NCI-H1436 treated with DMSO at 0.1 percent for 48 hours (cell line): Measurements from ENCODE around the gene PKN2.
"Not testable (repeated sequence)": the region's sequence is repeated elsewhere in the genome, so short reads cannot be mapped to it uniquely, and the experiment has no call there.

Experiments
- DNase-seq: peaks from one replicate; lab custom pipeline; 2025; lab: John Stamatoyannopoulos, UW

PKN2 gene

DNA sequence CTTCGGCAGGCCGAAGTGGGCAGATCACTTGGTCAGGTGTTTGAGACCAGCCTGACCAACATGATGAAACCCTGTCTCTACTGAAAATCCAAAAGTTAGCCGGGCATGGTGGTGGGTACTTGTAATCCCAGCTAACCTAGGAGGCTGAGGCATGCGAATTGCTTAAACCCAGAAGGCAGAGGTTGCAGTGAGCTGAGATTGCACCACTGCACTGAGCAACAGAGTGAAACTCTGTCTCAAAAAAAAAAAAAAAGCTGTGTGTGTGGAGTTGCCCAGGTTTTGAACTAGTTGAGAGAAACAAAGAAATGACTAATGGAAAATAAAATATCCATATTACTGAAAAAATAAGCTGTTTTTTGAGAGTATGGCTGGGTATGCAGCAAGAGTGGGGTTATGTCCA is 107.1 kb downstream of the PKN2 start:
- no peak for DNase-seq

- DNase-seq, result no peak
These were observed 115.4 kb downstream of the PKN2 start for GRCh38 chr1:88799491-88799890.

DNA sequence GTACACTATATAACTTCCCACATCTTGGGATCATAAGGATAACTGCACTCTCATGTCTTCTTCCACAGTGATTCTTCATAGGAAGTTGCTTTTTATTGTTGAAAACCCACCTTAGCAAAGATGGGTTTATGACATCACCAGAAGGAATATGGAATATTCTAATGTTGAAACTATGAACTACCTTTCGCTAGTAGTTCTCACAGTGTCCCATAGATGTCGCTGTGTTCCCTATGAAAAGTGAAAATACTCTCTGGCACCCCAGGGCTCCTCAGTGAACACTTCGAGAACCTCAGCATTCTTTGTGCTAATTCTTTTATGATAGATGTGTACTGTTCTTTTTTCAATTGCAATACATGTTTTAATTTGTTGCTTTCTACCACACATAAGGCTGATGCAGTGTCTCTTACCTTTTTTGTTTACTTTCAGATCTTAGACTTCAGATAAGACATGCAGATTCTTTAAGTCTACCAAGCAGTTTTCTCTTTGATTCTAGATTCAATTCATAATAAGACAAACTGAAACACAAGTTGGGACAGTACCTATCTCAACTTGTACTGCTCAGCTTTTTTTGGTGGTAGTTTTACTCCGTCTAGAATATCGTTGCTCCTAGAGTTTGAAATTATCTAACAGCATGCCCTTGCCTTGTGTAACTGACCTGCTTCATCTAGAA is 116.4 kb downstream of the PKN2 start:
- DNase-seq, result no peak

- DNase-seq, result no peak
These were observed 117.6 kb downstream of the PKN2 start for GRCh38 chr1:88801575-88802208.

DNA sequence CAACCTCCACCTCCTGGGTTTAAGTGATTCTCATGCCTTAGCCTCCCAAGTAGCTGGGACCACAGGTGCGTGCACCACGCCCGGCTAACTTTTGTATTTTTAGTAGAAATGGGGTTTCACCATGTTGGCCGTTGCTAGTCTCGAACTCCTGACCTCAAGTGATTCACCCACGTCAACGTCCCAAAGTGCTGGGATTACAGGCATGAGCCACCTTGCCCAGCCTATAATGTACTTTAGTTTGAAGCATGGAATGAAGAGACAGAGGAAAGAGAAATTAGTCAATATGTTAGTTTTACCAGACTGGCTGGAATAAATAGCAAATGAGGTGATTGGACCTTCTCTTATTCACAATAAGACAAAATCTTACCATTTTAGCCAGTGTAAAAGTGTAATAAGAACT is 118.3 kb downstream of the PKN2 start:
- no peak for DNase-seq

DNA sequence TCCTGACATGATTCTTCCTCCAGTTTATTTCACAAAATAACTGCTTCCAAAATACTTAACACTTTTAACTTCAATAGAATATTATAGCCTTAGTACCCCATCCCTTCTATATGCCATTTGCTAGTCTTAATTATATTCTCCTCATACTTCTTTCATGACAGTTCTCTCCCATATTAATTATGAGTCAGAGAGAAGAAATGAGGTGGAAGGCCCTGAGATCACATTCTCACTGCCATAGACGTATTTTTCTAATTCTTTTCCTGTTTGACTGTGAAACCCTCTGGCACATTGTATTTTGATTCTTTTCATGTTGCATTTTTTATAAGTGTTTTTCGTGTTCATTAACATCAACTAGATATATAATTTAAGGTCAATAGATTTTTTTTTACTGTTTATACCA is 118.9 kb downstream of the PKN2 start:
- no peak for DNase-seq

DNA sequence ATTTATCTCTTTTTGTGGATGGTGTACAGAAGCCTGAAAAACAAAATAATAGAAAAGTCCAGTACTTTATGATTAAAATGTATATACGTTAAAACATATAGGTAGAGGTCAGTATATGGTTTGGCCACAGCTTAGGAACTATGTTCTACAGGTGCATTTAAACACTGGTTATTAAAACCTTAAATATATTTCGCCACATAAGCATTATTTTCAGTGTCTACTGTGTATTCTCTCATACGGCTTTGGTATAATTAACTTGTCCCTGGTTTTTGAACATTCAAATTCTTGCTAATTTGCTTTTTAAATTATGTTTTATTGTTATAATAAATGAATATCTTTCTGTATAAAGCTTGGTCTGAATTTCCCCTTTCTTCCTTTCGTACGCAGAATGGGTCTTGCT is 119.4 kb downstream of the PKN2 start:
- no peak for DNase-seq

- DNase-seq, result no peak
These were observed 128.3 kb downstream of the PKN2 start for GRCh38 chr1:88812366-88812765.

DNA sequence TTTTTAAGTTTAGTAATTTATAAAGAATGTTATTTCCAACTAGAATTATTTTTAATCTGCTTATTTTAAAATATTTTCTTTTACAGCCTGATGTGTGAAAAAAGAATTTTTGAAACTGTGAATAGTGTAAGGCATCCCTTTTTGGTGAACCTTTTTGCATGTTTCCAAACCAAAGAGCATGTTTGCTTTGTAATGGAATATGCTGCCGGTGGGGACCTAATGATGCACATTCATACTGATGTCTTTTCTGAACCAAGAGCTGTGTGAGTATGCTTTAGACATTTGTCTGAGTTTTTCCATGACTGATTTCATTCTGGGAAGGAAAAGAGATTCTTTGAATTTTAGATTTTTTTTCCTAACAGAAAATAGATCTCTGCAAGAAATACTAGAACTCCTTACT is 129.4 kb downstream of the PKN2 start:
- no peak for DNase-seq

- DNase-seq, result not testable (repeated sequence)
These were observed 135.6 kb downstream of the PKN2 start for GRCh38 chr1:88819642-88820041.

GRCh38 chr1:88825721-88826120 is 141.6 kb downstream of the PKN2 start:
- no peak for DNase-seq

- DNase-seq, result no peak
These were observed 163.6 kb downstream of the PKN2 start for GRCh38 chr1:88847643-88848042.

DNA sequence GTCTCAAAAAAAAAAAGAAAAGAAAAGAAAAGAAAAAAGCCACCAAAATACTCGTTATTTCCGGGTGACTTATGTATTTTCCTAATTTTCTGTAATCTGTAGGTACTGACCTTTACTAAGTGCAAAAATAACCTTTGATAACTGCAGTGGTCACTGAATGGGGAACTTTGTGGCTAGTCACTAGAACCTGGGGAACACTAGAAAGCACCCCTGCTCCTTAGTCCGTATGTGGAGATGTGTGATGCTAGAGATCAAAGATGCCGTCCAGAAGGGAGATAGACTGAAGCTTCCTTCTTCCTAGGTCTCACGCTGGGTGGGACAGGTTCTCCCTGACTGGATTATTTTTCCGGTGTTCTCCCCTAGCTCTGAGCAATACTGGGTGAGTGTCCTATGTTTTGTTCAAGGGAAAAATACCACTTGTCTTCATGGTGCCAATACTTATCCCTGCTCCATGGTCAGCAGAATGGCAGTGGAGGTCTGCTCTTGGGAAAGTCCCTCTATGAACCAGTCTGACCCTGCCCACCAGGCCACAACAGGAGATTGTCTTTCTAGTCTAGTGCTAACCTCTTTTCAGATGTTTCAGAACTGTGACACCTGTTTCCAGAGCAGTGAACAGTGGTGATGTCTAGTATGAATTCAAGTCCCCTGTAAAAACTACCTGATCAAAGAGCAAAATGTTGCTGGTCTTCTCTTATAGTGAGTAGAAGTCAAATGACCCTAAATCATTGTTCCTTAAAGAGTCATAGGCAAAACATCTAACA is 167.4 kb downstream of the PKN2 start:
- no peak for DNase-seq

GRCh38 chr1:88867743-88868521 is 183.9 kb downstream of the PKN2 start:
- no peak for DNase-seq

GRCh38 chr1:88869644-88870043 is 185.6 kb downstream of the PKN2 start:
- DNase-seq, result not testable (repeated sequence)

DNA sequence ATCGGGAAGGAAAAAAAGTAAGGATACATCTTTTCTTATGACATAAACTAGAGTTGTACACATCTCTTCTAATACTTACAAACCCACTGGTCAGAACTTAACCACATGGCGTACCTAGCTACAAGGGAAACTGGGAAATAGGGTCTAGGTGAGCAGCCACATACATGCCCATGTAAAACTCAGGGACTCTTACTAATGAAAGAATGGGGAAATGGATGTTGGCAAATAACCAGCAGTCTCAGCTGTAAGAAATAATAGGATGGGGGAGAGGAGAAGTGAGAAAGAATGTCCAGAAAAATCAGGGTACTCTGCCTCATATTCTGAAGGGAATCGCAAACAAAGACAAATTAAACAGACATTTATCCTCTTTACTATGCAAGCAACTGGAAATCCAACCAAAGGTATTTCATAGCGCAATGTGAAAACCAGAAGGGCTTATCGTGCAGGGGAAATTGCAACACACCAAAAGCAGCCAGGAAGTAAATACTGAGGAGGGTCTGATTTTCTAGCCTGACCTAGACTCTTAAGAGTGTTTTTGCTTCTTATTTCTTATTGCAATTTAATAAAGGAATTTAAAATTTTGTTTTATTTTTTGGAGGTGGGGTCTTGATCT is 189.8 kb downstream of the PKN2 start:
- DNase-seq, result no peak

- DNase-seq, result no peak
These were observed 191.5 kb downstream of the PKN2 start for GRCh38 chr1:88875595-88875994.

GRCh38 chr1:88876573-88877365 is 192.7 kb downstream of the PKN2 start:
- no peak for DNase-seq

- no peak for DNase-seq
These were observed 193.3 kb downstream of the PKN2 start for GRCh38 chr1:88877382-88877825.

- DNase-seq, result no peak
These were observed 193.8 kb downstream of the PKN2 start for GRCh38 chr1:88877911-88878310.

DNA sequence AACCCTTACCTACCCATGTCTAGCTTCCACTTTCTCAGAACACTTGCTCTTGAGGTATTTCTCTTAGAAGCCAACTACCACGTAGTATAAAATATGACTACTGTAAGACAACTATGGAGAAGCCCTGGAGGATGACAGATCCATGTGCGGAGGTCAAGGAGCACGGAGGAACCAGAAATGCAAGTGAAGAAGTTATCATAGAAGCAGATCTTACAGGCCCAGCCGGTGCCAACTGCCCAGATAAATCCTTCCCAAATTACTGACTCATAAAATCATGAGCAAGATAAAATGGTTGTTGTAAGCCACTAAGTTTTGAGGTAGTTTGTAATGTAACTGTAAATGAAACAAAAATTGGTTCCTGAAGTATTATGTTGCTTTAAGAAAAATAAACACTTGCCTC is 194.7 kb downstream of the PKN2 start:
- DNase-seq, result no peak
